ENCODE measurements around the gene CALML5. TPM values are rescaled to one million over a fixed set of nuclear protein-coding genes. Genes with fewer than 3 reads are reported as not detected.

Gene CALML5
- total RNA-seq, 1 donor from 2014 or later: not detected

GRCh38 chr10:5545426-5545777 lies 46.0 kb upstream of the CALML5 start:
- no peak for TF ChIP-seq CTCF (conservative IDR thresholded peaks at IDR 0.05)
- no peak for DNase-seq (ENCODE audit: extremely low spot score, unreplicated experiment)
- no peak overlapping the region for H3K4me3 Mint-ChIP-seq
- H3K27ac Mint-ChIP-seq: no peak overlapping the region
- H3K36me3 Mint-ChIP-seq: peaks cover 4% of the 10 kb centered on the region
- H3K9me3 Mint-ChIP-seq: peaks cover 4% of the 10 kb centered on the region
- H3K27me3 Mint-ChIP-seq: no peaks in the 10 kb centered on the region
- H3K4me1 Mint-ChIP-seq (ENCODE audit: unreplicated experiment): peaks cover 5% of the 10 kb centered on the region

GRCh38 chr10:5545011-5545410 lies 45.6 kb upstream of the CALML5 start:
- Mint-ChIP-seq H3K9me3 (peaks cover 4% of the 10 kb centered on the region), H3K27me3 (no peaks in the 10 kb centered on the region), H3K36me3 (peaks cover 4% of the 10 kb centered on the region), H3K4me1 (ENCODE audit: unreplicated experiment) (peaks cover 5% of the 10 kb centered on the region), H3K27ac (no peak overlapping the region), H3K4me3 (no peak overlapping the region)
- DNase-seq (ENCODE audit: extremely low spot score, unreplicated experiment): no peak
- no peak for TF ChIP-seq CTCF (conservative IDR thresholded peaks at IDR 0.05)

GRCh38 chr10:5544216-5544805 lies 44.9 kb upstream of the CALML5 start:
- H3K36me3 Mint-ChIP-seq: peaks cover 4% of the 10 kb centered on the region
- no peak for DNase-seq (ENCODE audit: extremely low spot score, unreplicated experiment)
- H3K9me3 Mint-ChIP-seq: peaks cover 4% of the 10 kb centered on the region
- H3K27me3 Mint-ChIP-seq: no peaks in the 10 kb centered on the region
- no peak overlapping the region for H3K27ac Mint-ChIP-seq
- H3K4me3 Mint-ChIP-seq: peak overlapping the region; percentile 53
- peaks cover 5% of the 10 kb centered on the region for H3K4me1 Mint-ChIP-seq (ENCODE audit: unreplicated experiment)
- no peak for TF ChIP-seq CTCF (conservative IDR thresholded peaks at IDR 0.05)

GRCh38 chr10:5543623-5544022 lies 44.3 kb upstream of the CALML5 start:
- no peak for DNase-seq (ENCODE audit: extremely low spot score, unreplicated experiment)
- Mint-ChIP-seq H3K4me1 (ENCODE audit: unreplicated experiment) (peaks cover 9% of the 10 kb centered on the region), H3K4me3 (no peak overlapping the region), H3K27ac (no peak overlapping the region), H3K36me3 (peaks cover 4% of the 10 kb centered on the region), H3K9me3 (peaks cover 7% of the 10 kb centered on the region), H3K27me3 (no peaks in the 10 kb centered on the region)
- no peak for TF ChIP-seq CTCF (conservative IDR thresholded peaks at IDR 0.05)

- no peak overlapping the region for H3K27ac Mint-ChIP-seq
- no peak for TF ChIP-seq CTCF (conservative IDR thresholded peaks at IDR 0.05)
- peaks cover 12% of the 10 kb centered on the region for H3K9me3 Mint-ChIP-seq
- no peak for DNase-seq (ENCODE audit: extremely low spot score, unreplicated experiment)
- peaks cover 18% of the 10 kb centered on the region for H3K4me1 Mint-ChIP-seq (ENCODE audit: unreplicated experiment)
- peaks cover 4% of the 10 kb centered on the region for H3K36me3 Mint-ChIP-seq
- H3K4me3 Mint-ChIP-seq: no peak overlapping the region
- H3K27me3 Mint-ChIP-seq: no peaks in the 10 kb centered on the region
Measured at GRCh38 chr10:5542100-5542499, 42.7 kb upstream of the CALML5 start.

GRCh38 chr10:5540891-5541290 lies 41.5 kb upstream of the CALML5 start:
- no peak for TF ChIP-seq CTCF (conservative IDR thresholded peaks at IDR 0.05)
- peaks cover 12% of the 10 kb centered on the region for H3K9me3 Mint-ChIP-seq

More at GRCh38 chr10:5540891-5541290, 41.5 kb upstream of the CALML5 start:
- no peak for DNase-seq (ENCODE audit: extremely low spot score, unreplicated experiment)
- no peak overlapping the region for H3K27ac Mint-ChIP-seq
- H3K27me3 Mint-ChIP-seq: no peaks in the 10 kb centered on the region
- H3K4me3 Mint-ChIP-seq: no peak overlapping the region
- H3K36me3 Mint-ChIP-seq: peaks cover 4% of the 10 kb centered on the region
- H3K4me1 Mint-ChIP-seq (ENCODE audit: unreplicated experiment): peaks cover 22% of the 10 kb centered on the region

Measured in type B pancreatic cell (in vitro differentiated cells).